Common myeloid progenitor, CD34-positive (primary cell): ENCODE results near the gene HOXD12.

Source experiments
- CTCF ChIA-PET: fragments of 350-600 bp; sonication (Branson Sonifier 250); formaldehyde crosslinking; loops from one replicate; lab custom pipeline; 2021; ENCODE audit warnings: antibody characterized with exemption; lab: Charles Lee
- POLR2A ChIA-PET: fragments of 350-600 bp; sonication (Branson Sonifier 250); formaldehyde crosslinking; loops from one replicate; lab custom pipeline; 2021; ENCODE audit warnings: antibody characterized with exemption; lab: Charles Lee
- DNase-seq, 3 donors: peaks; one replicate each; pipeline versions ENCODE4 v3.0.0 to v3.0.0-alpha.2; 2013
- H3K27ac ChIP-seq, 2 experiments: 1 replicate in 1 of 2; 2 replicates in 1 of 2; pipeline ENCODE4 v1.7.0; 2013; ENCODE audit warnings: inconsistent platforms in 2 of 2, low read length in 2 of 2, mild to moderate bottlenecking in 2 of 2, low read depth in 1 of 2, moderate library complexity in 1 of 2; ENCODE audit not compliant: severe bottlenecking in 2 of 2, insufficient read depth in 1 of 2, poor library complexity in 1 of 2
- H3K27me3 ChIP-seq, 5 experiments: replicated peaks in 2 of 5; 1 replicate in 3 of 5; 2 replicates in 2 of 5; pipeline versions ENCODE4 v1.6.1 to v1.7.0; 2013; ENCODE audit warnings: low read length in 4 of 5, mild to moderate bottlenecking in 2 of 5, moderate library complexity in 2 of 5, inconsistent platforms in 1 of 5; ENCODE audit not compliant: insufficient read depth in 5 of 5, control insufficient read depth in 4 of 5
- H3K36me3 ChIP-seq, 4 experiments: 1 replicate in 2 of 4; 2 replicates in 2 of 4; pipeline versions ENCODE4 v1.6.1 to v1.7.0; 2013; ENCODE audit warnings: low read length in 3 of 4, control low read depth in 1 of 4, mild to moderate bottlenecking in 1 of 4; ENCODE audit not compliant: control insufficient read depth in 4 of 4, insufficient read depth in 4 of 4
- H3K4me1 ChIP-seq, 4 experiments: 1 replicate in 3 of 4; 2 replicates in 1 of 4; pipeline versions ENCODE4 v1.6.1 to v1.7.1; 2013; ENCODE audit warnings: low read length in 3 of 4, mild to moderate bottlenecking in 3 of 4, control low read depth in 1 of 4, inconsistent platforms in 1 of 4, moderate library complexity in 1 of 4; ENCODE audit not compliant: control insufficient read depth in 4 of 4, insufficient read depth in 4 of 4; ENCODE audit errors: control extremely low read depth in 1 of 4
- H3K4me3 ChIP-seq, 7 experiments: 1 replicate in 4 of 7; 2 replicates in 3 of 7; pipeline versions ENCODE4 v1.5.1 to v1.7.0; 2013; ENCODE audit warnings: mild to moderate bottlenecking in 7 of 7, low read length in 6 of 7, moderate library complexity in 6 of 7, inconsistent platforms in 2 of 7, low read depth in 2 of 7, control low read depth in 1 of 7; ENCODE audit not compliant: insufficient read depth in 4 of 7, control insufficient read depth in 1 of 7; ENCODE audit errors: extremely low read depth in 1 of 7
- H3K9me3 ChIP-seq, 5 experiments: 1 replicate in 4 of 5; 2 replicates in 1 of 5; pipeline versions ENCODE4 v1.6.1 to v1.7.1; 2013; ENCODE audit warnings: low read length in 4 of 5, mild to moderate bottlenecking in 2 of 5, inconsistent platforms in 1 of 5, low read depth in 1 of 5, moderate library complexity in 1 of 5; ENCODE audit not compliant: control insufficient read depth in 4 of 5, insufficient read depth in 2 of 5; ENCODE audit errors: control extremely low read depth in 1 of 5
- WGBS: methylation state at CpG from one replicate; pipeline ENCODE4 v1.1.5; 2013; ENCODE audit not compliant: insufficient coverage; 5-methylcytosine and 5-hydroxymethylcytosine counted together

The HOXD12 gene

GRCh38 chr2:176107731-176108181 is 8.2 kb downstream of the HOXD12 start:
- Histone ChIP-seq H3K36me3 (no peaks in the 10 kb centered on the region), H3K9me3 (no peaks in the 10 kb centered on the region), H3K4me1 (peaks cover 0 to 10% (median 8%) of the 10 kb centered on the region in 4 experiments), H3K4me3 (no peak overlapping the region), H3K27ac (no peak overlapping the region), H3K27me3 (peaks cover 25 to 99% (median 58%) of the 10 kb centered on the region in 5 experiments)
- no peak for DNase-seq
- 3% methylated on average over 43 of the region's 59 CpGs for WGBS
- ChIA-PET CTCF (no interaction called here), POLR2A (no interaction called here)

GRCh38 chr2:176109192-176109901 is 9.8 kb downstream of the HOXD12 start:
- Histone ChIP-seq H3K4me3 (no peak overlapping the region), H3K27me3 (peaks cover 24 to 99% (median 57%) of the 10 kb centered on the region in 5 experiments), H3K27ac (no peak overlapping the region), H3K36me3 (no peaks in the 10 kb centered on the region), H3K4me1 (peaks cover 0 to 10% (median 8%) of the 10 kb centered on the region in 4 experiments), H3K9me3 (no peaks in the 10 kb centered on the region)
- DNase-seq: no peak
- ChIA-PET POLR2A (no interaction called here), CTCF (interaction anchor here (1.6 to 3.6 kb wide), 5 partner anchors 7 to 1039 kb away, joined by 4 to 27 read pairs (median 12); partner anchors contain the start of gene HOXD9)
- 6% methylated on average over 20 of the region's 26 CpGs for WGBS

DNA sequence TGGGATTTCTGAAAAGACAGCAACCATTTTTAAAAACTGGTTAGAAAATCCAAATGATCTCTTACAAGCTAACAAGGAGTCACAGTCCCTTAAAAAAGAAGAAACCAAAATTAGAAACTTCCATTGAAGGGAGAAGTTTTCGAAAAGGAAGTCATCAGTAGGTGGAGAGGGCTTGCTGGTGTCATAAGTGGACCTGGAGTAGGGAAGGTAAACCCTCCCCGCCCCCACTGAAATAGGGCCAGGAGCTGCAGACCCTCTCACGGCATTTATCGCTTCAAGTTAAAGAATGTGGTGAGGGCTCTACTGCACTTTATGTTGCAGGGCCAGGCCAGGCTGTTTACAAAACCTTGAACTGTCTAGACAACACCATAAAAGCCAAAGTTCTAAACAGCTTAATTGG is 10.4 kb downstream of the HOXD12 start:
- WGBS: 10% methylated on average over 3 of the region's 4 CpGs
- Histone ChIP-seq H3K4me1 (peaks cover 0 to 10% (median 6%) of the 10 kb centered on the region in 4 experiments), H3K4me3 (no peak overlapping the region), H3K9me3 (peaks cover 0 to 3% (median 0%) of the 10 kb centered on the region in 5 experiments), H3K27ac (no peak overlapping the region), H3K36me3 (no peaks in the 10 kb centered on the region), H3K27me3 (peaks cover 25 to 99% (median 63%) of the 10 kb centered on the region in 5 experiments)
- CTCF ChIA-PET: interaction anchor here (0.7 to 3.6 kb wide), 12 partner anchors 8 to 1038 kb away, joined by 3 to 27 read pairs (median 6); partner anchors contain the start of gene HOXD9
- DNase-seq: no peak
- POLR2A ChIA-PET: no interaction called here

DNA sequence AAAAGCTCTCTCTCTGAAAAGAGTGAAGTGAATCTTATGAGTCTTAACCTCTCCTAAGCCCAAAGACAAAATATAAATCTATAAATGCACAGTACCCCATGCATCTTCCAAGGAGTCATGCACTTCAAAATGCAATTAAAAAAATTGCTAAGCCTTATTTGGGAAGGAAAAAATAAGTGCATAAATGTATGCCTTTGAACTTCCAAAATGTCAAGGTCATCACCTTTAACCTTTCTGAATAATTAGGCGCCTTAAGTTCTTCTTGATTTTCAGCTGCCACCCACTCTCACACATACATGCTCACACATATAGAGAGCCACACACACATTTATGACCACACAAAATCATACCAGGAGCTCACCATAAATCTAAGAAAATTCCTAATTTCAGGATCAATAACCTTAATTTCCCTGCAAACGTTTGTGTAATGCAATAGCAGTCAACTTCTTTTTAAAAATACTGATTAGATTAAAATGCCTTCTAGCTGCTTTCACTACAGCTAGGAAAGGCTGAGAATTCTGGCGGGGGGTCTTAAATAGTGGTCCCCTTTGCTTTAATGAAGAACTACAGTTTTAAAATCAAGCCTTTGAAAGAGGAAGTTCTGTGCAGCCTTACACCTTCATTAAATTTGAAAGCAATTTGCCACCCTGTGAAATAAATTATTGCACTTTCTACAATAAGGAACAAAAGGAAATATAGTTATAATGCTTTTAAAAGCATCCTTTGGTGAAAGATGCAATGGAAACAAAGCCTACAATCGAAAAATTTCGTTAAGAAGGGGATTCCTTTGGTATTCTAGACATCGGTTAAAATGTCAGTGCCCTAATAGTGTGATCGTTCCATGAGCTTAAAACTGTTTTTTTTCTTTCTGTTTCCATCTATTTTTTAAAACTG is 11.1 kb downstream of the HOXD12 start:
- WGBS: 21% methylated on average over 5 of the region's 7 CpGs
- H3K9me3 ChIP-seq: peaks cover 0 to 3% (median 0%) of the 10 kb centered on the region in 5 experiments
- CTCF ChIA-PET: interaction anchor here (0.7 to 3.6 kb wide), 21 partner anchors 9 to 1038 kb away, joined by 3 to 27 read pairs (median 4); partner anchors contain the start of gene HOXD9
- peak in 1 of 3 donors; percentile 45 for DNase-seq
- H3K36me3 ChIP-seq: no peaks in the 10 kb centered on the region
- H3K27ac ChIP-seq: no peak overlapping the region
- POLR2A ChIA-PET: interaction anchor here (0.6 to 1.2 kb wide), 2 partner anchors 9 to 911 kb away, joined by 3 to 5 read pairs; no protein-coding TSS in a partner anchor
- H3K4me1 ChIP-seq: peaks cover 0 to 10% (median 6%) of the 10 kb centered on the region in 4 experiments
- H3K27me3 ChIP-seq: peaks cover 29 to 99% (median 69%) of the 10 kb centered on the region in 5 experiments
- no peak overlapping the region for H3K4me3 ChIP-seq

- H3K9me3 ChIP-seq: peaks cover 0 to 3% (median 0%) of the 10 kb centered on the region in 5 experiments
- peaks cover 27 to 99% (median 70%) of the 10 kb centered on the region in 5 experiments for H3K27me3 ChIP-seq
- H3K4me3 ChIP-seq: no peak overlapping the region
- CTCF ChIA-PET: interaction anchor here (0.9 to 3.6 kb wide), 18 partner anchors 9 to 1037 kb away, joined by 3 to 27 read pairs (median 4); partner anchors contain the start of gene HOXD9
- H3K4me1 ChIP-seq: peaks cover 0 to 10% (median 6%) of the 10 kb centered on the region in 4 experiments
- POLR2A ChIA-PET: interaction anchor here (1.2 kb wide), 1 partner anchor 9 kb away, joined by 3 read pairs; no protein-coding TSS in a partner anchor
- H3K27ac ChIP-seq: no peak overlapping the region
- no peaks in the 10 kb centered on the region for H3K36me3 ChIP-seq
- DNase-seq: peak; percentile 62 to 66 (median 65)
- 0% methylated on average over 5 of the region's 16 CpGs for WGBS
These were observed 11.7 kb downstream of the HOXD12 start for GRCh38 chr2:176111309-176111663.

DNA sequence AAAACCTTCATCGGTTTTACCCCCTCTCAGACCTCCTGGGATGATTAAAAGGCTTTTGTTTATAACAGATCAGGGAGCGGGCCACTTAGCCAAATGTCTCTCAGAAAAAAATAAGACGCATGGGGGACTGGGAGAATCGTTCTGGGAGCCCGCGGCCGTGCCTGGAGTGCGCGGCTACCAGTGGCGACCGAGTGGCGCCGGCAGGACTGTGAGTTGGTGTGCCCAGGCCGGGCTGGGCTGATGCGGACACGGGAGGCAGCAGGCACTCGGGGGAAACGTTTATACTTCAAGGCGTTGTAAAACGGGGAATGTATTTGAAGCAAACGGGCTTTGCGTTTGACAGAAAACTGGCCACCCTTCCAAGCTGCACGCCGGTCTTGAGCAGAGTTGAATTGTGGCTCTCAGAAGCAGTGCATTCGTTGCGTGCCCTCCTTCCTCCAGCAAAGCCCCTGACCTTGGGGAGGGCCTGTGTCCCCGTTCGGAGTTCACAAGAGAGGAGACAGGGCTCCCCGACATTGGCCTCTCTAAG is 12.3 kb downstream of the HOXD12 start:
- Histone ChIP-seq H3K27ac (no peak overlapping the region), H3K4me1 (peaks cover 0 to 8% (median 5%) of the 10 kb centered on the region in 4 experiments), H3K36me3 (no peaks in the 10 kb centered on the region), H3K27me3 (peaks cover 29 to 99% (median 75%) of the 10 kb centered on the region in 5 experiments), H3K9me3 (peaks cover 0 to 7% (median 0%) of the 10 kb centered on the region in 5 experiments), H3K4me3 (no peak overlapping the region)
- ChIA-PET POLR2A (interaction anchor here (1.2 kb wide), 1 partner anchor 8 kb away, joined by 3 read pairs; no protein-coding TSS in a partner anchor), CTCF (interaction anchor here (1.2 to 3.6 kb wide), 8 partner anchors 8 to 741 kb away, joined by 3 to 27 read pairs (median 12); partner anchors contain the start of gene HOXD9)
- DNase-seq: no peak
- WGBS: 8% methylated on average over 28 of the region's 29 CpGs
